Neural crest cell (in vitro differentiated cells): Measurements from ENCODE around the gene DIPK1A. TPM values are rescaled to one million over a fixed set of nuclear protein-coding genes. Genes with fewer than 3 reads are reported as not detected.

Source experiments
- DNase-seq: peaks from one replicate; pipeline ENCODE4 v3.0.0; 2021; ENCODE audit warnings: low read depth, mixed read lengths, low spot score
- H3K27ac Mint-ChIP-seq: one replicate; pipeline ENCODE4 v1.8.0; 2021; ENCODE audit warnings: mild to moderate bottlenecking, mixed read lengths; ENCODE audit not compliant: unreplicated experiment
- H3K27me3 Mint-ChIP-seq: 2 replicates; pipeline ENCODE4 v1.8.0; 2021; ENCODE audit warnings: low read depth, mild to moderate bottlenecking, mixed read lengths
- H3K36me3 Mint-ChIP-seq: 2 replicates; pipeline ENCODE4 v1.8.0; 2021; ENCODE audit warnings: low read depth, mild to moderate bottlenecking, mixed read lengths
- H3K4me1 Mint-ChIP-seq: 2 replicates; pipeline ENCODE4 v1.8.0; 2021; ENCODE audit warnings: mixed read lengths
- H3K4me3 Mint-ChIP-seq: one replicate; pipeline ENCODE4 v1.8.0; 2021; ENCODE audit warnings: mild to moderate bottlenecking, mixed read lengths
- H3K9me3 Mint-ChIP-seq: 2 replicates; pipeline ENCODE4 v1.8.0; 2021; ENCODE audit warnings: mixed read lengths
- CTCF ChIP-seq: fragments of 200-600 bp; sonication (generic); conservative IDR thresholded peaks from 2 replicates; pipeline ENCODE4 v1.5.0; 2021; ENCODE audit warnings: antibody characterized with exemption, mild to moderate bottlenecking
- total RNA-seq: library from RNA; stranded (reverse); gene quantifications from 2 replicates; pipeline ENCODE4 v1.2.1, GENCODE V29; 2021

The DIPK1A gene
- total RNA-seq, 1 donor from 2014 or later, result 2.3 TPM

- Mint-ChIP-seq H3K9me3 (no peaks in the 10 kb centered on the region), H3K4me3 (no peak overlapping the region), H3K27me3 (peaks cover 4% of the 10 kb centered on the region), H3K4me1 (no peaks in the 10 kb centered on the region), H3K36me3 (no peaks in the 10 kb centered on the region), H3K27ac (no peak overlapping the region)
- TF ChIP-seq CTCF, result no peak
- DNase-seq, result no peak
Measured at GRCh38 chr1:92922356-92923035, 38.8 kb downstream of the DIPK1A start.

GRCh38 chr1:92921031-92922023 lies 39.9 kb downstream of the DIPK1A start:
- Mint-ChIP-seq H3K36me3 (no peaks in the 10 kb centered on the region), H3K9me3 (no peaks in the 10 kb centered on the region), H3K4me1 (no peaks in the 10 kb centered on the region), H3K27me3 (peaks cover 4% of the 10 kb centered on the region), H3K27ac (no peak overlapping the region), H3K4me3 (no peak overlapping the region)
- no peak for TF ChIP-seq CTCF
- DNase-seq, result no peak

GRCh38 chr1:92916899-92917298 lies 44.4 kb downstream of the DIPK1A start:
- Mint-ChIP-seq H3K27me3 (peaks cover 3% of the 10 kb centered on the region), H3K9me3 (no peaks in the 10 kb centered on the region), H3K36me3 (no peaks in the 10 kb centered on the region), H3K27ac (no peak overlapping the region), H3K4me1 (no peaks in the 10 kb centered on the region), H3K4me3 (no peak overlapping the region)
- no peak for DNase-seq
- TF ChIP-seq CTCF, result no peak

GRCh38 chr1:92915547-92915946 lies 45.7 kb downstream of the DIPK1A start:
- H3K4me1 Mint-ChIP-seq, result no peaks in the 10 kb centered on the region
- peaks cover 3% of the 10 kb centered on the region for H3K27me3 Mint-ChIP-seq
- no peaks in the 10 kb centered on the region for H3K9me3 Mint-ChIP-seq
- TF ChIP-seq CTCF, result no peak
- H3K27ac Mint-ChIP-seq, result no peak overlapping the region
- no peak for DNase-seq
- H3K36me3 Mint-ChIP-seq, result no peaks in the 10 kb centered on the region
- H3K4me3 Mint-ChIP-seq, result no peak overlapping the region

GRCh38 chr1:92913093-92913819 lies 48.0 kb downstream of the DIPK1A start:
- Mint-ChIP-seq H3K27me3 (peaks cover 6% of the 10 kb centered on the region), H3K4me3 (no peak overlapping the region), H3K4me1 (no peaks in the 10 kb centered on the region), H3K9me3 (no peaks in the 10 kb centered on the region), H3K27ac (no peak overlapping the region), H3K36me3 (no peaks in the 10 kb centered on the region)
- DNase-seq, result no peak
- TF ChIP-seq CTCF, result no peak
